A673 (cell line): Measurements from ENCODE around the gene KIF22. TPM values are rescaled to one million over a fixed set of nuclear protein-coding genes. Genes with fewer than 3 reads are reported as not detected.
A peak's percentile ranks its signal among the peaks of the same experiment; 100 is the strongest.

Experiments used
- BruUV-seq: library from RNA; stranded (reverse); fragments of 400-500 nt; replicated peaks from 2 replicates; lab custom pipeline; 2021; lab: Mats Ljungman, UMichigan
- CTCF ChIA-PET: fragments of 300-600 bp; sonication (Branson Sonifier 250); formaldehyde crosslinking; loops from one replicate; lab custom pipeline; 2022; ENCODE audit warnings: antibody characterized with exemption; lab: Charles Lee
- POLR2A ChIA-PET: fragments of 300-600 bp; sonication (Branson Sonifier 250); formaldehyde crosslinking; loops from one replicate; lab custom pipeline; 2022; ENCODE audit warnings: antibody characterized with exemption; ENCODE audit not compliant: low non-redundant PET; lab: Charles Lee
- DNase-seq: peaks from one replicate; pipeline ENCODE4 v3.0.0-alpha.2; 2015; ENCODE audit warnings: low spot score
- H3K27ac ChIP-seq: fragments of 200-600 bp; sonication (generic); 2 replicates; pipeline ENCODE4 v1.5.1; 2016; ENCODE audit warnings: mixed run types, low read depth, mild to moderate bottlenecking, mixed read lengths, antibody characterized with exemption, low read length; ENCODE audit not compliant: poor library complexity, severe bottlenecking
- H3K27me3 ChIP-seq: fragments of 200-600 bp; sonication (generic); replicated peaks from 2 replicates; pipeline ENCODE4 v1.6.1; 2017; ENCODE audit warnings: mixed run types, low read depth, mild to moderate bottlenecking, mixed read lengths, antibody characterized with exemption, low read length; ENCODE audit not compliant: insufficient read depth, poor library complexity
- H3K36me3 ChIP-seq: fragments of 200-600 bp; sonication (generic); 2 replicates; pipeline ENCODE4 v1.6.1; 2016; ENCODE audit warnings: mixed run types, mild to moderate bottlenecking, mixed read lengths, antibody characterized with exemption, low read length; ENCODE audit not compliant: insufficient read depth, poor library complexity, severe bottlenecking
- H3K4me1 ChIP-seq: fragments of 200-600 bp; sonication (generic); 2 replicates; pipeline ENCODE4 v1.6.1; 2017; ENCODE audit warnings: mixed run types, mild to moderate bottlenecking, mixed read lengths, antibody characterized with exemption, low read length; ENCODE audit not compliant: insufficient read depth, poor library complexity, severe bottlenecking
- H3K4me3 ChIP-seq: fragments of 200-600 bp; sonication (generic); 2 replicates; pipeline ENCODE4 v1.5.1; 2016; ENCODE audit warnings: low read depth, mixed run types, mild to moderate bottlenecking, mixed read lengths, low read length; ENCODE audit not compliant: poor library complexity, severe bottlenecking
- H3K9me3 ChIP-seq: fragments of 200-600 bp; sonication (generic); 2 replicates; pipeline ENCODE4 v1.6.1; 2016; ENCODE audit warnings: mixed run types, low read depth, mild to moderate bottlenecking, mixed read lengths, antibody characterized with exemption, low read length; ENCODE audit not compliant: poor library complexity, severe bottlenecking
- CTCF ChIP-seq: fragments of 300-800, 200-600 bp; sonication (generic); conservative IDR thresholded peaks from 2 replicates; pipeline ENCODE4 v1.5.1; 2017; ENCODE audit warnings: low read depth, mild to moderate bottlenecking, antibody characterized with exemption, low read length, moderate library complexity, mixed read lengths
- EZH2 ChIP-seq: fragments of 200-600 bp; sonication (generic); IDR thresholded peaks from 2 replicates; pipeline ENCODE4 v1.6.1; 2017; ENCODE audit warnings: borderline replicate concordance, low read depth, mild to moderate bottlenecking, mixed read lengths, antibody characterized with exemption, low read length; ENCODE audit not compliant: poor library complexity, severe bottlenecking
- intact Hi-C: fragments of 100-400 bp; cut with micrococcal nuclease; formaldehyde crosslinking; loops from one replicate; pipeline ENCODE4 v1.10.0; 2022; ENCODE audit not compliant: unreplicated experiment
- total RNA-seq: library from RNA; stranded (reverse); gene quantifications from 2 replicates; pipeline ENCODE4 v1.2.3, GENCODE V29; 2021

Gene KIF22
- total RNA-seq, 1 experiment from 2014 or later = 171 TPM

GRCh38 chr16:29842732-29843346, 52.3 kb downstream of the KIF22 start:
- ChIA-PET CTCF (no interaction called here), POLR2A (interaction anchor here (0.6 kb wide), 1 partner anchor 10 kb away, joined by 3 read pairs; no protein-coding TSS in a partner anchor)
- no peak for DNase-seq
- TF ChIP-seq CTCF (peak; percentile 26; the same call in 1 of the 2 replicates), EZH2 (no peak)
- no peaks in the 10 kb centered on the region for H3K9me3 ChIP-seq
- H3K27ac ChIP-seq = no peak overlapping the region
- H3K27me3 ChIP-seq = no peaks in the 10 kb centered on the region
- H3K4me3 ChIP-seq = no peak overlapping the region
- BruUV-seq = no TSS peak
- no peaks in the 10 kb centered on the region for H3K36me3 ChIP-seq
- H3K4me1 ChIP-seq = no peaks in the 10 kb centered on the region
- intact Hi-C loops = no loop called here

- intact Hi-C loops = no loop called here
- no peaks in the 10 kb centered on the region for H3K27me3 ChIP-seq
- no peaks in the 10 kb centered on the region for H3K4me1 ChIP-seq
- DNase-seq = no peak
- POLR2A ChIA-PET = no interaction called here
- CTCF ChIA-PET = no interaction called here
- BruUV-seq = no TSS peak
- H3K4me3 ChIP-seq = no peak overlapping the region
- no peaks in the 10 kb centered on the region for H3K9me3 ChIP-seq
- no peak overlapping the region for H3K27ac ChIP-seq
- no peak for TF ChIP-seq EZH2
- TF ChIP-seq CTCF = no peak
- no peaks in the 10 kb centered on the region for H3K36me3 ChIP-seq
Observed at GRCh38 chr16:29843931-29844330, 53.4 kb downstream of the KIF22 start.

DNA sequence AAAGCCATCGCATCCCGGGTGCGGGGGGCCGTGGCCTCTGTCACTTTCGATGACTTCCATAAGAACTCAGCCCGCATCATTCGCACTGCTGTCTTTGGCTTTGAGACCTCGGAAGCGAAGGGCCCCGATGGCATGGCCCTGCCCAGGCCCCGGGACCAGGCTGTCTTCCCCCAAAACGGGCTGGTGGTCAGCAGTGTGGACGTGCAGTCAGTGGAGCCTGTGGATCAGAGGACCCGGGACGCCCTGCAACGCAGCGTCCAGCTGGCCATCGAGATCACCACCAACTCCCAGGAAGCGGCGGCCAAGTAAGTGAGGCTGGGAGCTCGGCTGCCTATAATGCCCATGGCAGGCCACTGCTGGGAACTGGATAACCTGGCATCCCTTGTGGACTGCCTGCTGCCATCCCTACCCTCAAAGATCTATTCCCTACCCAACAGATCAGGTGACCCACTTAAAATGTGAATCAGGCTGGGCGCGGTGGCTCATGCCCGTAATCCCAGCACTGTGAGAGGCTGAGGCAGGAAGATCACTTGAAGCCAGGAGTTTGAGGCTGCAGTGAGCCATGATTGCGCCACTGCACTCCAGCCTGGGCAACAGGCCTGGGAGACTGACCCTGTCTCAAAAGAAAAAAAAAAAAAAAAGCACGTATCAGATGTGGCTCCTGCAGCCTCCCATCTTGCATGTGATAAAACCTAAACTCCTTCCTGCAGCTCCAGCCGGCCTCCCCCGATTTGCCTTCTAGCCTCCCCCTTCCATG, 54.2 kb downstream of the KIF22 start:
- ChIA-PET CTCF (no interaction called here), POLR2A (no interaction called here)
- H3K27ac ChIP-seq = no peak overlapping the region
- H3K9me3 ChIP-seq = no peaks in the 10 kb centered on the region
- no peak for DNase-seq
- no peak for TF ChIP-seq CTCF
- no peak for TF ChIP-seq EZH2
- H3K27me3 ChIP-seq = no peaks in the 10 kb centered on the region
- no TSS peak for BruUV-seq
- H3K36me3 ChIP-seq = no peaks in the 10 kb centered on the region
- intact Hi-C loops = no loop called here
- no peak overlapping the region for H3K4me3 ChIP-seq
- H3K4me1 ChIP-seq = no peaks in the 10 kb centered on the region
